GM18907 (cell line): Measurements from ENCODE around the gene ZNF653.

ENCODE experiments used
- ATAC-seq: cut with Tn5 transposase; IDR thresholded peaks from one replicate; pipeline ENCODE4 v1.9.1; 2021; ENCODE audit warnings: mild to moderate bottlenecking, moderate library complexity; ENCODE audit not compliant: unreplicated experiment

The ZNF653 gene, protein sequence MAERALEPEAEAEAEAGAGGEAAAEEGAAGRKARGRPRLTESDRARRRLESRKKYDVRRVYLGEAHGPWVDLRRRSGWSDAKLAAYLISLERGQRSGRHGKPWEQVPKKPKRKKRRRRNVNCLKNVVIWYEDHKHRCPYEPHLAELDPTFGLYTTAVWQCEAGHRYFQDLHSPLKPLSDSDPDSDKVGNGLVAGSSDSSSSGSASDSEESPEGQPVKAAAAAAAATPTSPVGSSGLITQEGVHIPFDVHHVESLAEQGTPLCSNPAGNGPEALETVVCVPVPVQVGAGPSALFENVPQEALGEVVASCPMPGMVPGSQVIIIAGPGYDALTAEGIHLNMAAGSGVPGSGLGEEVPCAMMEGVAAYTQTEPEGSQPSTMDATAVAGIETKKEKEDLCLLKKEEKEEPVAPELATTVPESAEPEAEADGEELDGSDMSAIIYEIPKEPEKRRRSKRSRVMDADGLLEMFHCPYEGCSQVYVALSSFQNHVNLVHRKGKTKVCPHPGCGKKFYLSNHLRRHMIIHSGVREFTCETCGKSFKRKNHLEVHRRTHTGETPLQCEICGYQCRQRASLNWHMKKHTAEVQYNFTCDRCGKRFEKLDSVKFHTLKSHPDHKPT

GRCh38 chr19:11505504-11506100, at the start of gene ZNF653:
ZNF653 (minus strand) TSS chr19:11505839; CDS start chr19:11505786, 53 bp downstream.
- ATAC-seq: peak; percentile 60

- no peak for ATAC-seq
These were observed 49.6 kb upstream of the ZNF653 start for GRCh38 chr19:11555246-11555645.

DNA sequence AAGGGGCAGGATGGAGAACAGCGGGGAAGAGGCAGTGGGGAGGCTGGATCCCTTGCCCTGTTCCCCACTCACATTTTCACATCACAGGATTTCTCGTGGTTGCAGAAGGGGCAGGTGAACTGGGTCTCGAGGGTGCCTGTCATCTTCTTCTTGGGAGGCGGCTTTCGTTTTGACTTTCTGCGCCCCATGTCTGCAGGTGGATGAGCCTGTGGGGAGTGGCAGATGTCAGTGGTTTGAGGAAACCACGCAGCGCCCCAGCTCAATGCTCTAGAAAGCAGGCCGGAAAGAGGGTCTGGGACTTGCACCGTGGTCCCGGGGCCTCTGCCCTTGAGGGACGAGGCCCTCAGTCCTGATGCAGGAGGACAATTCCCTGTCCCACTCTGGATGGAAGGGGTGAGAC, 48.5 kb upstream of the ZNF653 start:
- no peak for ATAC-seq

- no peak for ATAC-seq
These were observed 47.2 kb upstream of the ZNF653 start for GRCh38 chr19:11552666-11553372.

- ATAC-seq: no peak
These were observed 46.1 kb upstream of the ZNF653 start for GRCh38 chr19:11551603-11552235.

DNA sequence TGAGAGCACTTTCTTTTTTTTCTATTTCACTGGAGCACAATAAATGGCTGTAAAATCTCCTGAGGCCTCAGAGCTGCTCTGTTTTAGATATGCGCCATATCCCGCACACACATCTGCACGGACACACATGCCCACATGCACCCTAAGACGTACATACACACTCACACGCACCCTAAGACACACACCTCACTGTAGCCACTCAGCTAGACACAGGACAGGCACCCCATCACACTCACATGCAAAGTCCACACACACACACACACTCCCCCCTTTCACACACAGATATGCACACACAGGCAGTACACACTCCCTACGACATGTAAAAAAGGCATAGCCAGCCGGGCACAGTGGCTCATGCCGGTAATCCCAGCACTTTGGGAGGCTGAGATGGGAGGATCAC, 44.6 kb upstream of the ZNF653 start:
- no peak for ATAC-seq

GRCh38 chr19:11549386-11549953, 43.8 kb upstream of the ZNF653 start:
- ATAC-seq: no peak

GRCh38 chr19:11547929-11548700, 42.5 kb upstream of the ZNF653 start:
- no peak for ATAC-seq

GRCh38 chr19:11541238-11541637, 35.6 kb upstream of the ZNF653 start:
- no peak for ATAC-seq

DNA sequence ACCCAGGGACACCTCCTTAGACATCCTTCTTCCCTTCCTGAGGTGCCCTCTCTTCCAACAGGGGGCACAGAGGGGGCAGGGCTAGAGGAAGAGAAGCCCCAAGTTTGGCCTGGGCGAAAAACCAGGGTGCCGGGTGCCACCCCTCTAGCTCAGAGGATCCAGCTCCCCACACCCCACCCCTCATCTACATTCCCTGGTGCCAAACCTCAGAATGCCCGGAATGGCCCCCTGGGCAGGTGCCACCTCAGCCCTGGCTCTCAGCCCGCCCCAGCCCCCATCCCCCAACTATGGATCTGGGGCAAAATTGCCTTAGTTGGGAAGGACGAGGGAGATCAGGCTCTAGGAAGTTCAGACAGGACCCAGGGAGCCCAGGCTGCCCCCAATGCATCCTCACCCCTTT, 35.0 kb upstream of the ZNF653 start:
- no peak for ATAC-seq

- ATAC-seq: no peak
These were observed 34.1 kb upstream of the ZNF653 start for GRCh38 chr19:11539495-11540365.

- ATAC-seq: no peak
These were observed 32.8 kb upstream of the ZNF653 start, which contains the start of gene CNN1 for GRCh38 chr19:11538232-11539036. CNN1 (plus strand) TSS chr19:11538851; CDS start chr19:11538928, 77 bp downstream.

- peak; percentile 51 for ATAC-seq
These were observed 30.4 kb upstream of the ZNF653 start for GRCh38 chr19:11535792-11536595.

DNA sequence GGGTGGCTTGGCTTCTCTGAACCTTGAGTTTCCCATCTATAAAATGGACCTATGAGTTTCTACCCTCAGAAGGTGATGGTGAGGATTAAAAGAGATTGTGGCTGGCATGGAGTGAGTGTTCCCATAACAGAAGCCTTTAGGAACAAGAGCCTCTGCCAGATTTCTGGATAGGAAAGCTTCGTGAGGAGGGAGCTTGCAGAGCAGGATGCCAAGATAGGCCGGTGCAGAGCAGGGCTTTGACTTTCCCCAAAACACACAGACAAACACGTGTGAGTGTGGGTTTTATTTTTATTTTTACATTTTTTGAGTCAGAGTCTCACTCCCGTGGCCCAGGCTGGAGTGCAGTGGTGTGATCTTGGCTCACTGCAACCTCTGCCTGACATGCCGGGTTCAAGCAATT, 29.3 kb upstream of the ZNF653 start:
- ATAC-seq: no peak

DNA sequence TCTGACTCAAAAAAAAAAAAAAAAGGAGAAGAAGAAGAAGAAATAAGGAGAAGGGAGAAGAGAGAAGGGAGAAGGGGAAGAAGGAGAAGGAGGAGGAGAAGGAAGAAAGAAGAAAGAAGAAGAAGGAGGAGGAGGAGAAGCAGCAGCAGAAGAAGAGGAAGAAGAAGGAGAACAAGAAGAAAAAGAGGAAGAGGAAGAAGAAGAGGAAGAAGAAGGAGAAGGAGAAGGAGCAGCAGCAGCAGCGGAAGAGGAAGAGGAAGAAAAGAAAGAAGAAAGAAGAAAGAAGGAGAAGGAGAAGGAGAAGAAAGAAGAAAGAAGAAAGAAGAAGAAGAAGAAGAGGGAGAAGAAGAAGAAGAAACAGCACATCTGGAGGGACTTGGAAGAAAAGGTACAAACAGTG, 28.9 kb upstream of the ZNF653 start:
- no peak for ATAC-seq

DNA sequence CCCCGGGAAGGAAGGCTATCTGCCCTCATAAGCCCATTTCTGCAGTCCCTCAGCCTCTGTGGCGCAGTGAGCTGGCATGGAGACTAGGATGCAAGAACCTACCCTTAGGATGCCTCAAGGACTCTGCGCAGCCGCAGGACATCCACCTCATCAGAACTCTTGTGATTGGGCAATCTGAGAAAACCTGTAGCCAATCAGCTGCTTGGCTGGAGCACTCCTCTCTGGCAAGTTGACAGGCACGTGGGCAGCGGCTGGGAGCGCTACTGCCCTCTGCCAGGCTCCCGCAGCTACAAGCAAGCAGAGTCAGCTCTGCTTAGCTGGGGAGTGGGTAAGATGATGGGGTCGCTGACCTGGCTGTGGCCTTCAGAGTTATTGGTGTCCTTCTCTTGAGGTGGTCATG, 24.8 kb upstream of the ZNF653 start:
- no peak for ATAC-seq
